ENCODE data around the gene PLXNA4. TPM values are rescaled to one million over a fixed set of nuclear protein-coding genes. Genes with fewer than 3 reads are reported as not detected.

The PLXNA4 gene
- total and polyA plus RNA-seq, 11 donors: 1.8 to 22.1 (median 10.5) TPM

- Histone ChIP-seq H3K9me3 (no peaks in the 10 kb centered on the region), H3K27ac (no peak overlapping the region), H3K36me3 (no peaks in the 10 kb centered on the region), H3K4me3 (no peak overlapping the region), H3K4me1 (no peaks in the 10 kb centered on the region), H3K27me3 (no peaks in the 10 kb centered on the region)
- 79 to 85% (median 82%) methylated on average over 6 of the region's 6 CpGs for WGBS, 4 donors
- TF ChIP-seq CTCF (IDR thresholded peaks at IDR 0.05) (no peak), POLR2A (IDR thresholded peaks at IDR 0.05) (no peak)
- intact Hi-C loops (cut with DNase I): no loop called here
- no peak for ATAC-seq
- DNase-seq: no peak
Measured at GRCh38 chr7:132117636-132118035, 458.6 kb downstream of the PLXNA4 start.

- no peaks in the 10 kb centered on the region for H3K9me3 ChIP-seq
- H3K4me1 ChIP-seq: no peaks in the 10 kb centered on the region
- no peak overlapping the region for H3K27ac ChIP-seq
- 69 to 81% (median 76%) methylated on average over 3 of the region's 3 CpGs for WGBS, 4 donors
- ATAC-seq (no peak), DNase-seq (no peak)
- no peak overlapping the region for H3K4me3 ChIP-seq
- H3K36me3 ChIP-seq: no peaks in the 10 kb centered on the region
- H3K27me3 ChIP-seq: no peaks in the 10 kb centered on the region
- intact Hi-C loops (cut with DNase I): no loop called here
- no peak for TF ChIP-seq POLR2A (IDR thresholded peaks at IDR 0.05)
Measured at GRCh38 chr7:132117181-132117580, 459.1 kb downstream of the PLXNA4 start.

- no peak for ATAC-seq
- intact Hi-C loops (cut with DNase I): no loop called here
- 52 to 78% (median 64%) methylated on average over 3 of the region's 3 CpGs for WGBS, 4 donors
Measured at GRCh38 chr7:132116369-132116768, 459.9 kb downstream of the PLXNA4 start.

GRCh38 chr7:132115758-132116157 lies 460.5 kb downstream of the PLXNA4 start:
- no peak overlapping the region for H3K4me3 ChIP-seq
- no peaks in the 10 kb centered on the region for H3K36me3 ChIP-seq
- TF ChIP-seq POLR2A (IDR thresholded peaks at IDR 0.05) (no peak), CTCF (IDR thresholded peaks at IDR 0.05) (no peak)
- intact Hi-C loops (cut with DNase I): no loop called here
- H3K27me3 ChIP-seq: no peaks in the 10 kb centered on the region
- no peaks in the 10 kb centered on the region for H3K9me3 ChIP-seq
- H3K27ac ChIP-seq: no peak overlapping the region
- 93 to 96% (median 94%) methylated on average over 2 of the region's 2 CpGs for WGBS, 4 donors
- ATAC-seq (no peak), DNase-seq (no peak)
- H3K4me1 ChIP-seq: no peaks in the 10 kb centered on the region

More at GRCh38 chr7:132116369-132116768, 459.9 kb downstream of the PLXNA4 start:
- H3K36me3 ChIP-seq: no peaks in the 10 kb centered on the region
- TF ChIP-seq CTCF (IDR thresholded peaks at IDR 0.05) (no peak), POLR2A (IDR thresholded peaks at IDR 0.05) (no peak)
- H3K27me3 ChIP-seq: no peaks in the 10 kb centered on the region
- DNase-seq: no peak
- no peaks in the 10 kb centered on the region for H3K9me3 ChIP-seq
- H3K4me1 ChIP-seq: no peaks in the 10 kb centered on the region
- H3K4me3 ChIP-seq: no peak overlapping the region
- H3K27ac ChIP-seq: no peak overlapping the region

- ATAC-seq: no peak
- H3K27ac ChIP-seq: no peak overlapping the region
- no peaks in the 10 kb centered on the region for H3K9me3 ChIP-seq
- no peak overlapping the region for H3K4me3 ChIP-seq
- H3K4me1 ChIP-seq: no peaks in the 10 kb centered on the region
- WGBS, 4 donors: 92 to 98% (median 92%) methylated on average over 4 of the region's 4 CpGs
- DNase-seq: no peak
- H3K27me3 ChIP-seq: no peaks in the 10 kb centered on the region
- intact Hi-C loops (cut with DNase I): no loop called here
- no peak for TF ChIP-seq POLR2A (IDR thresholded peaks at IDR 0.05)
- TF ChIP-seq CTCF (IDR thresholded peaks at IDR 0.05): no peak
- H3K36me3 ChIP-seq: no peaks in the 10 kb centered on the region
Measured at GRCh38 chr7:132115028-132115427, 461.2 kb downstream of the PLXNA4 start.
